IMR-90 (cell line): ENCODE measurements around the gene MEGF11. TPM values are rescaled to one million over a fixed set of nuclear protein-coding genes. Genes with fewer than 3 reads are reported as not detected.

Experiments
- ATAC-seq: fragments of 200-7000 bp; cut with Tn5 transposase; 2 replicates; pipeline ENCODE4 v1.9.1; 2020; ENCODE audit warnings: low read depth, mild to moderate bottlenecking, moderate library complexity
- BruUV-seq: library from RNA; stranded (reverse); fragments of 400-500 nt; replicated peaks from 2 replicates; lab custom pipeline; 2021; lab: Mats Ljungman, UMichigan
- CTCF ChIA-PET: fragments of 300-600 bp; formaldehyde crosslinking; extraction: SDS; loops from one replicate; lab custom pipeline; 2021; ENCODE audit warnings: antibody characterized with exemption; lab: Yijun Ruan, JAX
- POLR2A ChIA-PET: fragments of 300-600 bp; sonication (Branson Sonifier 250); formaldehyde crosslinking; loops from one replicate; lab custom pipeline; 2022; ENCODE audit warnings: antibody characterized with exemption; ENCODE audit not compliant: unreplicated experiment; lab: Charles Lee
- DNase-seq: peaks from one replicate; pipeline ENCODE4 v3.0.0; 2013
- H2AFZ ChIP-seq: replicated peaks from 2 replicates; pipeline ENCODE3; 2013; ENCODE audit warnings: low read length, mild to moderate bottlenecking; ENCODE audit not compliant: poor library complexity
- H2AK5ac ChIP-seq: 2 replicates; pipeline ENCODE4 v1.6.1; 2013; ENCODE audit warnings: low read depth, low read length, inconsistent platforms
- H2AK9ac ChIP-seq: replicated peaks from 2 replicates; pipeline ENCODE3; 2013; ENCODE audit warnings: mild to moderate bottlenecking, low read depth, low read length, moderate library complexity; ENCODE audit not compliant: poor library complexity
- H2BK120ac ChIP-seq: 2 replicates; pipeline ENCODE4 v1.6.1; 2013; ENCODE audit warnings: low read depth, low read length, inconsistent platforms
- H2BK15ac ChIP-seq: 3 replicates; pipeline ENCODE4 v1.6.1; 2013; ENCODE audit warnings: low read depth, low read length, inconsistent platforms
- H2BK20ac ChIP-seq: 2 replicates; pipeline ENCODE4 v1.6.1; 2013; ENCODE audit warnings: low read depth, mild to moderate bottlenecking, inconsistent platforms, low read length, moderate library complexity
- H2BK5ac ChIP-seq: 2 replicates; pipeline ENCODE4 v1.6.1; 2013; ENCODE audit warnings: mild to moderate bottlenecking, low read depth, low read length, inconsistent platforms; ENCODE audit not compliant: poor library complexity, severe bottlenecking
- H3K14ac ChIP-seq: replicated peaks from 2 replicates; pipeline ENCODE4 v1.6.1; 2013; ENCODE audit warnings: low read depth, low read length, inconsistent platforms
- H3K18ac ChIP-seq: 2 replicates; pipeline ENCODE4 v1.6.1; 2013; ENCODE audit warnings: low read depth, low read length, control low read depth
- H3K23ac ChIP-seq: 2 replicates; pipeline ENCODE4 v1.6.1; 2013; ENCODE audit warnings: low read depth, low read length, inconsistent platforms
- H3K27ac ChIP-seq: 2 replicates; pipeline ENCODE4 v1.5.1; 2013; ENCODE audit warnings: mild to moderate bottlenecking, control low read depth, low read length; ENCODE audit not compliant: insufficient read depth
- H3K27me3 ChIP-seq: 2 replicates; pipeline ENCODE4 v1.6.1; 2013; ENCODE audit warnings: low read length; ENCODE audit not compliant: control insufficient read depth, insufficient read depth
- H3K36me3 ChIP-seq: 2 replicates; pipeline ENCODE4 v1.6.1; 2013; ENCODE audit warnings: low read length, mixed read lengths; ENCODE audit not compliant: control insufficient read depth, insufficient read depth
- H3K4ac ChIP-seq: 2 replicates; pipeline ENCODE4 v1.6.1; 2013; ENCODE audit warnings: low read depth, low read length, inconsistent platforms
- H3K4me1 ChIP-seq: 2 replicates; pipeline ENCODE4 v1.6.1; 2013; ENCODE audit warnings: low read length, mixed read lengths; ENCODE audit not compliant: control insufficient read depth, insufficient read depth
- H3K4me2 ChIP-seq: 2 replicates; pipeline ENCODE4 v1.6.1; 2013; ENCODE audit warnings: low read depth, mild to moderate bottlenecking, control low read depth, low read length, moderate library complexity
- H3K4me3 ChIP-seq: 2 replicates; pipeline ENCODE4 v1.5.1; 2013; ENCODE audit warnings: low read depth, mild to moderate bottlenecking, control low read depth, low read length, moderate library complexity; ENCODE audit not compliant: insufficient read depth
- H3K56ac ChIP-seq: 2 replicates; pipeline ENCODE4 v1.6.1; 2013; ENCODE audit warnings: low read length, inconsistent platforms; ENCODE audit not compliant: insufficient read depth; ENCODE audit errors: extremely low read depth
- H3K79me1 ChIP-seq, 2 experiments: 2 replicates each; pipeline ENCODE4 v1.6.1; 2013; ENCODE audit warnings: low read length in 2 of 2, inconsistent platforms in 1 of 2, low read depth in 1 of 2
- H3K9ac ChIP-seq: 2 replicates; pipeline ENCODE4 v1.6.1; 2013; ENCODE audit warnings: low read depth, low read length, control low read depth
- H3K9me1 ChIP-seq: 2 replicates; pipeline ENCODE4 v1.6.1; 2013; ENCODE audit warnings: low read length, inconsistent platforms; ENCODE audit not compliant: insufficient read depth
- H3K9me3 ChIP-seq: 2 replicates; pipeline ENCODE4 v1.6.1; 2013; ENCODE audit warnings: low read length; ENCODE audit not compliant: control insufficient read depth, insufficient read depth
- H4K20me1 ChIP-seq: 2 replicates; pipeline ENCODE4 v1.6.1; 2013; ENCODE audit warnings: low read length, inconsistent platforms; ENCODE audit not compliant: insufficient read depth
- H4K5ac ChIP-seq: 2 replicates; pipeline ENCODE4 v1.6.1; 2013; ENCODE audit warnings: mild to moderate bottlenecking, low read depth, low read length, control low read depth
- H4K8ac ChIP-seq, 2 experiments: 2 replicates each; pipeline ENCODE4 v1.6.1; 2013; ENCODE audit warnings: low read depth in 2 of 2, low read length in 2 of 2, control low read depth in 1 of 2, inconsistent platforms in 1 of 2
- H4K91ac ChIP-seq: 2 replicates; pipeline ENCODE4 v1.6.1; 2013; ENCODE audit warnings: low read depth, low read length, inconsistent platforms; ENCODE audit not compliant: insufficient read depth
- CEBPB ChIP-seq: IDR thresholded peaks from 2 replicates; pipeline ENCODE4 v1.6.1; 2012; ENCODE audit warnings: low read depth, low read length, improper control_type of control experiment
- MXI1 ChIP-seq: IDR thresholded peaks from 2 replicates; pipeline ENCODE4 v1.6.1; 2012; ENCODE audit warnings: low read depth, mild to moderate bottlenecking, low read length, moderate library complexity, borderline replicate concordance
- RFX5 ChIP-seq: IDR thresholded peaks from 2 replicates; pipeline ENCODE4 v1.8.0; 2012; ENCODE audit warnings: low read depth, mild to moderate bottlenecking, low read length, moderate library complexity
- WGBS, 2 experiments: methylation state at CpG; one replicate each; pipeline versions ENCODE4 v1.1.5 to v1.1.7; 2013; ENCODE audit warnings: missing lambda C conversion rate in 2 of 2; ENCODE audit not compliant: insufficient read length in 1 of 2; ENCODE audit errors: extremely low coverage in 2 of 2; 5-methylcytosine and 5-hydroxymethylcytosine counted together
- dilution Hi-C: fragments of 300-500 bp; cut with HindIII; formaldehyde crosslinking; loops from one replicate; pipeline ENCODE4 v1.14.3; 2018; ENCODE audit warnings: low sequenced_read_pairs; ENCODE audit not compliant: unreplicated experiment
- in situ Hi-C: fragments of 300-500 bp; cut with MboI; formaldehyde crosslinking; loops from 3 replicates; pipeline ENCODE4 v1.14.3; 2019; ENCODE audit warnings: low sequenced_read_pairs, inconsistent platforms, mixed read lengths
- intact Hi-C: fragments of 100-400 bp; cut with micrococcal nuclease; formaldehyde crosslinking; loops from 2 replicates; pipeline ENCODE4 v1.10.0; 2022
- polyA plus RNA-seq, 3 experiments: library from polyadenylated mRNA; depleted of rRNA; stranded (reverse); fragments of >200 nt; gene quantifications; 2 replicates each; pipeline ENCODE4 v1.2.3, GENCODE V29; 2012; ENCODE audit warnings: low replicate concordance in 1 of 3
- total RNA-seq: library from RNA; depleted of rRNA; stranded (reverse); fragments of >200 nt; gene quantifications from 2 replicates; pipeline ENCODE4 v1.2.3, GENCODE V29; 2012

Gene MEGF11
- total and polyA plus RNA-seq, 2 of the 4 experiments (the other 2 are of a cell fraction) = not detected

DNA sequence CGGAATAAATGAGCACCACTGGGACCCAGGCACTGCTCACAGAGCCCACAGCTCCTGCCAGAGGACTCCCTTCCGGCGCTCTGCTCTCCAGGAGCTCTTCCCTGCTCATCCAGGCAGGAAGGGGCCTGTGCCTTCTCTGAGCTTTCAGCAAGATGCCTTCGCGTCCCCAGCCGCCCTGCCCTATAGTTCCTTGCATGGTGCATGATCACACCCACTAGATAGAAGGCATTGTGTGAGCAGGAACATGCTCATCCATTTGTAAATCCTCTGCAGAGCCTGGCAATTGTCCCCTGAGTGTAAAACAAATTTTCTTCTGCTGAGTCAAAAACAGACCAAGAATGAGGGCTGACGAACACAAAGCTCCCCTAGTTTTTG is 181.6 kb downstream of the MEGF11 start:
- Histone ChIP-seq H3K36me3 (no peaks in the 10 kb centered on the region), H2AFZ (no peak overlapping the region), H4K5ac (no peak overlapping the region), H3K27me3 (peaks cover 54% of the 10 kb centered on the region), H3K79me1 (no peaks in the 10 kb centered on the region), H3K27ac (no peak overlapping the region), H4K91ac (no peak overlapping the region), H3K4me3 (no peak overlapping the region), H2BK5ac (no peak overlapping the region), H4K8ac (no peak overlapping the region), H2AK9ac (no peak overlapping the region), H3K4me2 (no peak overlapping the region), H2BK15ac (no peak overlapping the region), H3K4ac (no peak overlapping the region), H2BK120ac (no peak overlapping the region), H3K4me1 (no peaks in the 10 kb centered on the region), H3K9ac (no peak overlapping the region), H3K18ac (no peak overlapping the region), H3K56ac (no peak overlapping the region), H2AK5ac (no peak overlapping the region), H3K9me1 (no peaks in the 10 kb centered on the region), H3K14ac (no peak overlapping the region), H2BK20ac (no peak overlapping the region), H3K9me3 (no peaks in the 10 kb centered on the region), H4K20me1 (no peaks in the 10 kb centered on the region), H3K23ac (no peak overlapping the region)
- ATAC-seq = no peak
- dilution Hi-C loops = no loop called here
- TF ChIP-seq MXI1 (no peak), RFX5 (no peak), CEBPB (no peak)
- no TSS peak for BruUV-seq
- in situ Hi-C loops = no loop called here
- DNase-seq = no peak
- POLR2A ChIA-PET = no interaction called here
- intact Hi-C loops = no loop called here
- CTCF ChIA-PET = interaction anchor here (1.1 kb wide), 1 partner anchor 9 kb away, joined by 3 read pairs; no protein-coding TSS in a partner anchor
- 40% methylated on average over 4 of the region's 7 CpGs; no CpG with 5 or more reads in 1 of the 2 experiments for WGBS, 2 experiments
